GM12874 (cell line): ENCODE data around the gene LOXL3.

Experiments
- TF ChIP-seq, protein P1 (sequence below): IDR thresholded peaks from 2 replicates; pipeline ENCODE4 v1.5.1; 2011; ENCODE audit warnings: low read depth, mild to moderate bottlenecking, control low read depth, low read length, moderate library complexity; ENCODE audit not compliant: insufficient read depth

Gene LOXL3

DNA sequence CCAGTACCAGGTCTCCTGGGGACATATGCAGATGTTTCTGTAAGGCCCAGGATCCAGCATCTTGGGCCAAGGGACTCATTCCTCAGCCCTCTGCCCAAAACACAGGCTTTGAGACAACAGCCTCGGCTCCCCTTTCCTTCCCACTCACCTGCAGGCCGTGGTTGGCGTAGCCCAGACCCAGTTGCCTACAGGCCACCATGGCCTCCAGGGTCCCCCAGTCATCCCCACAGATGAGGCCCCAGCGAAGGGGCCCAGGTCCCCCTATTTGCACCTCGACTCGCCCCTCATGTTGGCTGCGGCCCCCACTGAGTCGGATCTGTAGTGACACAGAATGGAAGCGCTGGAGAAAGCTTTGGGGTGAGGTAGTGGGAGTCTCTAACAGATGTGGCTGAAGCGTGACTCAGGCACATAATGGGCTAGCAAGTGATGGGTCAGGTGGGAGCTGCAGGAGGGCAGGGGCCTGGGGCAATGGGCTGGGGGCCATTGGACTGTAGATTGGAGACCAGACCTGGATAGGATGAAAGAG is 18.2 kb downstream of the LOXL3 start:
- TF ChIP-seq, protein P1, sequence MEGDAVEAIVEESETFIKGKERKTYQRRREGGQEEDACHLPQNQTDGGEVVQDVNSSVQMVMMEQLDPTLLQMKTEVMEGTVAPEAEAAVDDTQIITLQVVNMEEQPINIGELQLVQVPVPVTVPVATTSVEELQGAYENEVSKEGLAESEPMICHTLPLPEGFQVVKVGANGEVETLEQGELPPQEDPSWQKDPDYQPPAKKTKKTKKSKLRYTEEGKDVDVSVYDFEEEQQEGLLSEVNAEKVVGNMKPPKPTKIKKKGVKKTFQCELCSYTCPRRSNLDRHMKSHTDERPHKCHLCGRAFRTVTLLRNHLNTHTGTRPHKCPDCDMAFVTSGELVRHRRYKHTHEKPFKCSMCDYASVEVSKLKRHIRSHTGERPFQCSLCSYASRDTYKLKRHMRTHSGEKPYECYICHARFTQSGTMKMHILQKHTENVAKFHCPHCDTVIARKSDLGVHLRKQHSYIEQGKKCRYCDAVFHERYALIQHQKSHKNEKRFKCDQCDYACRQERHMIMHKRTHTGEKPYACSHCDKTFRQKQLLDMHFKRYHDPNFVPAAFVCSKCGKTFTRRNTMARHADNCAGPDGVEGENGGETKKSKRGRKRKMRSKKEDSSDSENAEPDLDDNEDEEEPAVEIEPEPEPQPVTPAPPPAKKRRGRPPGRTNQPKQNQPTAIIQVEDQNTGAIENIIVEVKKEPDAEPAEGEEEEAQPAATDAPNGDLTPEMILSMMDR: no peak

DNA sequence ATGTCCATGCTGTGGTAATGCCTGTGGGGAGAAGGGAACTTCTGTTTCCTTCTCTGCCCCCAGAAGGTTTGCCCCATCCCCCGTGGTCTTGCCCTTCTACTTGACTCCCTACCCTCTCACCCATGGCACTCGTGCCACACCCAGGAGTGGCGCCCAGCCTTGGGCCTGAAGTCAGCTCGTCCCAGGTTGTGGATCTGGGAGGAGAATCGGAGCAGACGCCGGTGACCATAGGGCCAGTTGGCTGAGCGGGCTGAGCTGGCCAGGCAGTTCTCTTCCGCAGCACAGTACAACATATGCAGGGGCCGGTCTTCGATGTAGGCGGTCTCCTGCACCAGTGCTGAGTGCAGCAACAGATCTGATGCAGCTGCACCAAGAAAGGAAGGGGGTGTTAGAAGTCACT is 19.3 kb downstream of the LOXL3 start:
- TF ChIP-seq, protein P1: no peak

DNA sequence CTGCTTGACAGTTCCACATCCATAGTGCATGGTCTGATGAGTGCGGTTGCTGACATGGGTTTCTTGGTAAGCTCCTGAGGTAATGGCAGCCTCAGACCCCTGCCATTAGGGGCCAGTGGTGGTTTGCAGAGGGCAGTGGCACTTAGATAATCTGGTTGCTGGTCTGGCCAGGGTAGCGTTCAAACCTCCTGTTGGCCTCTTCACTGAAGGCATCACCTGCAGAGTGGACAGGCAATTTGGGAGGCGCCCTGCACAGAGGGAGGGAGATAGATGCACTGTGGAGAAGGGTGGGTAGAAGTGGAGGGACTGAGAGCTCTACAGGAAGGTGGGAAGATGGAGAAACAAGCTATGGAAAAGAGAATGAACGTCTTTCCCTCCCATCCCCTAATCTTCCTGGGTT is 20.3 kb downstream of the LOXL3 start:
- TF ChIP-seq, protein P1: no peak

DNA sequence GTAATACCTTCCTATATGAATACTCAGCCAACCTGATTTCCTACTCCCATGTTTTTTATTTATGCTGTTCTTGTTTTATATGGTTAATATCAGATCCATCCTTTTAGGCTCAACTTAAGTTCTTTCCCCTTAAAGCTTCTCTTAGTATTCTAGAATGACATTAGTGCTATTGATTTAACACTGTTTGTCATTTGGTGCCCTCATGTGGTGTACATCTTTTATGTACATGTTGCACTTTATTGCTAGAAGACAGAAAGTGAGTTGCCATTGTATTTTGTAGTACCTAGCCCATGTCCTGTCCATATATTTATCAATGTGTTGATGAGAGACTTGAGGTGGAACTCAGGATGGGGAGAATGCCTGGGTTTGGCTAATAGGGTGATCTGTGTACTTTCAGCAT is 21.5 kb downstream of the LOXL3 start:
- TF ChIP-seq, protein P1: no peak; the same call in 1 of the 2 replicates

DNA sequence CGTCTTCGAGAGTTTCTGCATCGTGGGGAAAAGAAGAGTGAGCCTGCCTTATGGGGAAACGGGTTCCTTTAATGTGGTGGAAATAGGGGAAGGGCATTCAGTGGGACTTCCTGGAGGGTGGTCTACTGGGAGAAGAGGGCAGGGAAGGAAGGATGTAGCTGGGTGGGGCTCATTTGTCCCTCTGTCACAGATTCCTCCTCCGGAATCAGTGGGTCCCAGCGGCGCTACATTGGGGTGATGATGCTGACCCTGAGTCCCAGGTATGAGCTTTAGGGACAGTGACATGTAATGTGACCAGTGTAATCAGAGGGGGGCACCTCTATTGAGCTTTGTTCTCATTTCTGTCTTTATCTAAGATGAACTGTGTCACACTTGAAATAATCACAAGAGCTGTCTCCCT is 22.1 kb downstream of the LOXL3 start:
- TF ChIP-seq, protein P1: no peak

DNA sequence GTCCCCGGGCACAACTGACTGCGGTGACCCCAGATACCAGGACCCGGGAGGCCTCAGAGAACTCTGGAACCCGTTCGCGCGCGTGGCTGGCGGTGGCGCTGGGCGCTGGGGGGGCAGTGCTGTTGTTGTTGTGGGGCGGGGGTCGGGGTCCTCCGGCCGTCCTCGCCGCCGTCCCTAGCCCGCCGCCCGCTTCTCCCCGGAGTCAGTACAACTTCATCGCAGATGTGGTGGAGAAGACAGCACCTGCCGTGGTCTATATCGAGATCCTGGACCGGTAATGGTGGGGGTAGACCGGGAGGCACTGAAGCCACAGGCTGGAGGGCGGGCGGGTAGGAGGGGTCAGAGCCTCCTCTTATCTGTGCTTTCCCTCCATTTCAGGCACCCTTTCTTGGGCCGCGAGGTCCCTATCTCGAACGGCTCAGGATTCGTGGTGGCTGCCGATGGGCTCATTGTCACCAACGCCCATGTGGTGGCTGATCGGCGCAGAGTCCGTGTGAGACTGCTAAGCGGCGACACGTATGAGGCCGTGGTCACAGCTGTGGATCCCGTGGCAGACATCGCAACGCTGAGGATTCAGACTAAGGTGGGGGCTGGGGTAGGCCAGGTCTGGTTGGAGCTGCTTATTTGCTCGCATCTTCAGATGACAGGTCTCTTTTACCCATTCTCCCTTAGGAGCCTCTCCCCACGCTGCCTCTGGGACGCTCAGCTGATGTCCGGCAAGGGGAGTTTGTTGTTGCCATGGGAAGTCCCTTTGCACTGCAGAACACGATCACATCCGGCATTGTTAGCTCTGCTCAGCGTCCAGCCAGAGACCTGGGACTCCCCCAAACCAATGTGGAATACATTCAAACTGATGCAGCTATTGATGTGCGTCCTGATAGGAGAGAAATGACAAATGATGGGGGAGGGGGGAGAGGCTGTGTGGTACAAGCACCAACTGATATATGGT is 23.2 kb downstream of the LOXL3 start:
- TF ChIP-seq, protein P1: no peak

DNA sequence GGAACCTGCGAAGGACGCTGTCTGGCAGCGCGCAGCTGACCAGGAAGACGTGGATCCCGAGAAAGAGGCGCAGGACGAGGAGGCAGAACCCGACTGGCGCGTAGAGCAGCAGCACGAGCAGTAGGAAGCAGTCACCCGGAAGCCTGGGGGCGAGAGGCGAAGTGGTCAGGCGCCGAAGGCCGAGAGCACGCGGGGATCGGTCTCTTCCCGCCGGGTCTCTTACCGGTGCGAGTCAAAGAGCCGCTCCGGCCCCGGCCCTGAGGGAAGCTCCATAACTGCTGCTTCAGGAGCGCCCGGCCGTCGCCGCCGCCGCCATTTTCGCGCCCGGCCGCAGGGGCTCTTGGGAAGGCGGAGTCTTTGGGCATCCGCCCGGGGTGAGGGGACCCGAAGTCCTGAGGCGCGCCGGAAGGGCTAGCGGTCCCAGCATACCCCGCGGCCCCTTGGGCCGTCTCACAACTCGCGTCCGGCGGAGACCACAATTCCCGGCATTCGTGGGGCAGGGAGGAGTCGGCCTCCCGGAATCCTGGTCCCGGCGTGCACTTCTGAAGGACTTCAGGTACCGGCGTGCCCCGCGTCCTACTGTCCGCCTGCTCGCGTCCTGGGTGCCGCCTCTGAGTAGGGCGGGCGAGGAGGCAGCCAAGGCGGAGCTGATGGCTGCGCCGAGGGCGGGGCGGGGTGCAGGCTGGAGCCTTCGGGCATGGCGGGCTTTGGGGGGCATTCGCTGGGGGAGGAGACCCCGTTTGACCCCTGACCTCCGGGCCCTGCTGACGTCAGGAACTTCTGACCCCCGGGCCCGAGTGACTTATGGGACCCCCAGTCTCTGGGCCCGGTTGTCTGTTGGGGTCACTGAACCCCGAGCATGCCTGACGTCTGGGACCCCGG is 24.1 kb downstream of the LOXL3 start, which contains the start of the genes AUP1 and HTRA2:
Gene AUP1 (minus strand): TSS at position 350 of the 882 bp plus-strand sequence. CDS start 77 bp downstream, at position 273.
Gene HTRA2 (plus strand): TSS at position 577 of the 882 bp plus-strand sequence. CDS start 74 bp downstream, at position 651.
- TF ChIP-seq, protein P1: no peak
